PC-9 (cell line): ENCODE measurements around the gene UBE2S.

Experiments used
- CTCF ChIP-seq: fragments of 200-600 bp; sonication (generic); conservative IDR thresholded peaks from 2 replicates; pipeline ENCODE4 v1.6.1; 2017; ENCODE audit warnings: mixed run types, antibody characterized with exemption, mild to moderate bottlenecking, moderate library complexity
- EZH2 ChIP-seq: fragments of 200-600 bp; sonication (generic); IDR thresholded peaks from 2 replicates; pipeline ENCODE4 v1.8.0; 2017; ENCODE audit warnings: antibody characterized with exemption, low read depth

GRCh38 chr19:55366790-55367189 is 40.8 kb downstream of the UBE2S start:
- TF ChIP-seq CTCF (no peak), EZH2 (no peak)
